Measurements from ENCODE around the gene RPL7A. TPM values are rescaled to one million over a fixed set of nuclear protein-coding genes. Genes with fewer than 3 reads are reported as not detected.

Gene RPL7A
- total RNA-seq, 1 donor from 2014 or later, result 1,126 TPM

DNA sequence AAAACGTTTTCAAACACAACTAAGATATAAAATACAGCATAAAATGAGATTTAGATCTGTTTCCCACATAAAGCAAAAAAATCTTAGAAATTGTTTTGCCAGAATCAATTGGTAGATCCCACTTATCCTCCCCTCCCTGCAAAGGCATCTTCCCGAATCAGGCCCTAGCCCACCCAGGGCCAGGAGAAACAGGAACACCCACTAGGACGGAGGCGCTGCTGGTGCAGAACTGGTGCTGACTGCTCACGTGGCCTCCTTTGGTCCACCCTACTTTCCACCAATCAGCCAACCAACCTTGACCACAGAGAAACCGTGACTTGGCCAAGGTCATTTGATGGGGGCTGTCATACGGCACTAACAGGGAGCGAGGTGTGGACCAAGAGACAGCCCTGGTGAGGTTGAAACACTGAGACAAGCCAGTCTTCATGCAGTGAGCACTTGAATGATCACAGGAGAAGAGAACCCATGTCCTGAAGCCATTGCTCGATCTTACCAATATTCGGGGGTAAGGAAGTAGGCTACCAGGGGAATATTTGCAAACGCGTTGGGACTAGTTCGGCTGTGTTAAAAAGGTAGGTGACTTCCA is 13.6 kb downstream of the RPL7A start:
- TF ChIP-seq CTCF (IDR thresholded peaks at IDR 0.05), result no peak
- peaks cover 12% of the 10 kb centered on the region for H3K4me1 Mint-ChIP-seq (ENCODE audit: low read depth)
- no peak overlapping the region for H3K4me3 Mint-ChIP-seq (ENCODE audit: unreplicated experiment)
- no peak for DNase-seq (ENCODE audit: low spot score)
- H3K27me3 Mint-ChIP-seq (ENCODE audit: low read depth), result no peaks in the 10 kb centered on the region
- peaks cover 28% of the 10 kb centered on the region for H3K36me3 Mint-ChIP-seq (ENCODE audit: low read depth)
- H3K9me3 Mint-ChIP-seq (ENCODE audit: low read depth), result no peaks in the 10 kb centered on the region
- H3K27ac Mint-ChIP-seq (ENCODE audit: unreplicated experiment), result no peak overlapping the region

GRCh38 chr9:133362359-133363044 is 14.5 kb downstream of the RPL7A start:
- no peak for DNase-seq (ENCODE audit: low spot score)
- no peak overlapping the region for H3K27ac Mint-ChIP-seq (ENCODE audit: unreplicated experiment)

DNA sequence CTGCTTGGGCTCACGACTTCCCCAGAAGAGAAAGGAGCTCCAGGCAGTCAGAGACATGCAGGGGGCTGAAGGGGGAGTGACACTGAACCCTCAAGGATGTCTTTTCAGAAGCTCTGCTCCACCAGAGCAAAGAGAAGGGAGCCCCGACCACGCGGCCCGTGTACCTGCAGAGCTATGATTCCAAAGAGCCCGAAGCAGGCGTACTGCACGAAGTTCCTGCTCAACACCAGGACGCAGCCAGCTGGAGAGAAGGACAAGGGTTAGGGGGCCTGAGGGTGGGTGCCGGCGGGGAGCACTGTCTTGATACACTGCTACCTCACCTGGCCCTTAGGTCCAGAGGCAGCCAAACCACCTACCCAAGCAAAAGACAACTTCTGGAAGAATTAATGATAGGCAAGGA is 18.4 kb downstream of the RPL7A start:
- no peaks in the 10 kb centered on the region for H3K9me3 Mint-ChIP-seq (ENCODE audit: low read depth)
- no peak for DNase-seq (ENCODE audit: low spot score)
- no peak for TF ChIP-seq CTCF (IDR thresholded peaks at IDR 0.05)
- H3K36me3 Mint-ChIP-seq (ENCODE audit: low read depth), result peaks cover 36% of the 10 kb centered on the region
- no peak overlapping the region for H3K27ac Mint-ChIP-seq (ENCODE audit: unreplicated experiment)
- H3K27me3 Mint-ChIP-seq (ENCODE audit: low read depth), result no peaks in the 10 kb centered on the region
- H3K4me1 Mint-ChIP-seq (ENCODE audit: low read depth), result peaks cover 35% of the 10 kb centered on the region
- H3K4me3 Mint-ChIP-seq (ENCODE audit: unreplicated experiment), result no peak overlapping the region

More at GRCh38 chr9:133362359-133363044, 14.5 kb downstream of the RPL7A start:
- Mint-ChIP-seq H3K9me3 (ENCODE audit: low read depth) (no peaks in the 10 kb centered on the region), H3K4me1 (ENCODE audit: low read depth) (peaks cover 6% of the 10 kb centered on the region), H3K4me3 (ENCODE audit: unreplicated experiment) (no peak overlapping the region), H3K36me3 (ENCODE audit: low read depth) (peaks cover 31% of the 10 kb centered on the region), H3K27me3 (ENCODE audit: low read depth) (no peaks in the 10 kb centered on the region)
- no peak for TF ChIP-seq CTCF (IDR thresholded peaks at IDR 0.05)

GRCh38 chr9:133367221-133367620 is 19.2 kb downstream of the RPL7A start:
- no peak overlapping the region for H3K4me3 Mint-ChIP-seq (ENCODE audit: unreplicated experiment)
- no peaks in the 10 kb centered on the region for H3K9me3 Mint-ChIP-seq (ENCODE audit: low read depth)
- H3K36me3 Mint-ChIP-seq (ENCODE audit: low read depth), result peaks cover 32% of the 10 kb centered on the region
- peaks cover 41% of the 10 kb centered on the region for H3K4me1 Mint-ChIP-seq (ENCODE audit: low read depth)
- DNase-seq (ENCODE audit: low spot score), result no peak
- no peak overlapping the region for H3K27ac Mint-ChIP-seq (ENCODE audit: unreplicated experiment)
- no peaks in the 10 kb centered on the region for H3K27me3 Mint-ChIP-seq (ENCODE audit: low read depth)
- TF ChIP-seq CTCF (IDR thresholded peaks at IDR 0.05), result no peak

GRCh38 chr9:133367778-133368177 is 19.8 kb downstream of the RPL7A start:
- Mint-ChIP-seq H3K4me1 (ENCODE audit: low read depth) (peaks cover 47% of the 10 kb centered on the region), H3K36me3 (ENCODE audit: low read depth) (peaks cover 32% of the 10 kb centered on the region), H3K27me3 (ENCODE audit: low read depth) (no peaks in the 10 kb centered on the region), H3K27ac (ENCODE audit: unreplicated experiment) (no peak overlapping the region), H3K9me3 (ENCODE audit: low read depth) (no peaks in the 10 kb centered on the region), H3K4me3 (ENCODE audit: unreplicated experiment) (no peak overlapping the region)
- no peak for DNase-seq (ENCODE audit: low spot score)
- TF ChIP-seq CTCF (IDR thresholded peaks at IDR 0.05), result no peak

Data from chondrocyte (in vitro differentiated cells).